ENCODE results near the gene PRKAG3.

GRCh38 chr2:218809515-218809914 lies 22.1 kb downstream of the PRKAG3 start:
- TF ChIP-seq CTCF (IDR thresholded peaks at IDR 0.05; ENCODE audit: poor library complexity): no peak
- TF ChIP-seq EZH2 (IDR thresholded peaks at IDR 0.05; ENCODE audit: borderline replicate concordance): no peak
- TF ChIP-seq EZH2phosphoT487 (IDR thresholded peaks at IDR 0.05; ENCODE audit: low read depth, severe bottlenecking, unreplicated experiment): no peak
